ENCODE results near the gene EBF3. TPM values are rescaled to one million over a fixed set of nuclear protein-coding genes. Genes with fewer than 3 reads are reported as not detected.

The EBF3 gene
- total RNA-seq, 2 experiments from 2014 or later = not detected

DNA sequence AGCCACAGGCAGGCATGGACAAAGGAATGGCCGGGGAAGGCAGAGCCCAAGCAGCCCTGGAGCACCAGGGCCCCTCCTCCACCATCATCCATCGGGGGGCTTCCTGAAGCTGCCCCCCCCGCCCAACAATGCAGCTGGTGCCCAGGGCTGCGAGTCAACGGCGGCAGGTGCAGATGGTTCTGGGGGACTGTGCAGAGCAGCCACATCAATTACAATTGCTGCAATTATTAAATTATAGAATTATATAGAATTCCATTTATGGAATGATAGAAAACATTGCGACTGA is 28.3 kb downstream of the EBF3 start:
- CTCF ChIA-PET = no interaction called here

DNA sequence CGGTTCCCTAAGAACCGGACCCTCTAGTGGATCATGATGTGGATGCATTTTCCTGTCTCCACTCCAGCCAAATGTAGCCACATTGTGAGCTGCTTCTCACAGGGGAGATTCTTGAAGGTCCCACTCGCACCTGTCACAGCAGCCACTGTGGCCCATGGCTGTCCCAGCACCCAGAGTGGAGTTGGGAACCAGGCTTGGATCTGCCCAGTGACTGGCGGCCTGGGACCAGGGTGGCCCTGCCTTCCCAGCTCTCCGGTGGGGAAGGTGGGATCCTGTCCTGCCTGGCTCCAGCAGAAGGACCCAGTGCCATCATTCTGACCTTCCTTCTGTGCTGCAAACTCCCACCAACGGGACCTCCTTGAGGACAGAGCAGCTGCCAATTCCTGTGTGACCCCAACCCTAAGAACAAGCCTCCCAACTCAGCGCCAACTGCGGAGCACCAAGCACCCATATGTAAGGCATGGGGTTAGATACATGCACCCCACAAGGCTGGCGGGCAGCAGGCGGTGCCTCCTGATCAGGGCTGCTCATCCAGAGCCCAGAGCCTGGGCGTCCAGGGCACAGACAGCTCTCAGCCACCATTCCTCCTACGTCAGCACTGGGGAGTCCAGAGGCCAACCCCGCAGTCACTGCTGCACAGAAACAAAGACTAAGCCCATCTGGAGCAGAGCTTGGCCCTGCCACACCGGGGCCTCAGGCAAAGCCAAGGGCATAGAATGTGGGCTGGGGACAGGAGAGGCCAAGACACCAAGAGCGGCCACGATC is 28.8 kb downstream of the EBF3 start:
- CTCF ChIA-PET = no interaction called here
- Mint-ChIP-seq H3K27ac (no peak overlapping the region), H3K4me3 (no peak overlapping the region), H3K27me3 (peaks cover 2% of the 10 kb centered on the region), H3K36me3 (no peaks in the 10 kb centered on the region), H3K4me1 (ENCODE audit: low read depth) (no peaks in the 10 kb centered on the region), H3K9me3 (no peaks in the 10 kb centered on the region)
- intact Hi-C loops (cut with micrococcal nuclease) = no loop called here
- POLR2A ChIA-PET = no interaction called here
- DNase-seq = no peak

More for the DNA sequence above, 28.3 kb downstream of the EBF3 start:
- Mint-ChIP-seq H3K27ac (no peak overlapping the region), H3K4me3 (no peak overlapping the region), H3K27me3 (peaks cover 2% of the 10 kb centered on the region), H3K9me3 (no peaks in the 10 kb centered on the region), H3K4me1 (ENCODE audit: low read depth) (no peaks in the 10 kb centered on the region), H3K36me3 (no peaks in the 10 kb centered on the region)
- intact Hi-C loops (cut with micrococcal nuclease) = no loop called here
- POLR2A ChIA-PET = no interaction called here
- no peak for DNase-seq

DNA sequence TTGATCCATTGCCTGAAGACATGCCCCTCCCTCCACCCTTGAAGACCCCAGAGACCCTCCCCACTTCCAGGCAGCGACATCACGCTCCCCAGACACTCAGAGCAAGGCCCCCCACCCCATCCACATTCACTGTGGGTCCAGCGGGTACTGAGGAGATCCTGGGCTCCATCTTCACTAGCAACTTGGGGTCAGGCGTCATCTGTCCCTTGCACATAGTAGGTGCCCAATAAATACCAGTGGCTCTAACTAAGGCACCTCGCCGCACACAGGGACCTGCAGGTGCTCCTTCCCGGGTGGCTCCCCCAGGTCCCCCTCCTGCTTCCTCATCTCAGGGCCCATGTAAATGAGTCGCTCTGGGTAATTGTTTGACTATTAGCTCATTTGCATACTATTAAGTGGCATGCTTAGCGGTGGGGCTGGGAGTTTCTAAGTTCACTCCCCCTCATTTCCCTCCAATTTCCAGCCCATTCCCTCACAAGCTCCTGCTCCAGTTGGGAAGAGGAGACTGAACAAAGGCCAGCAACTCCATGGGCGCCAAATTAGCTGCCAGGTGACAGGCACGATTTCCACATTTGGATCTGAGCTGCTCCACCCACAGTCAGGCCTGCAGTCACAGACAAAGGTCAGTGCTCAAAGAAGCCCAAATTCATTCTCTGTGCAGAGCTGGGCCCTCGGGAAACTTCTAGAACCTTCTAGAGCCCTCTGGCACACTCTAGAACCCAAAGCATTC is 29.7 kb downstream of the EBF3 start:
- ChIA-PET CTCF (no interaction called here), POLR2A (no interaction called here)
- Mint-ChIP-seq H3K4me1 (ENCODE audit: low read depth) (no peaks in the 10 kb centered on the region), H3K27ac (no peak overlapping the region), H3K27me3 (no peaks in the 10 kb centered on the region), H3K4me3 (no peak overlapping the region), H3K36me3 (no peaks in the 10 kb centered on the region), H3K9me3 (no peaks in the 10 kb centered on the region)
- no peak for DNase-seq
- intact Hi-C loops (cut with micrococcal nuclease) = no loop called here

DNA sequence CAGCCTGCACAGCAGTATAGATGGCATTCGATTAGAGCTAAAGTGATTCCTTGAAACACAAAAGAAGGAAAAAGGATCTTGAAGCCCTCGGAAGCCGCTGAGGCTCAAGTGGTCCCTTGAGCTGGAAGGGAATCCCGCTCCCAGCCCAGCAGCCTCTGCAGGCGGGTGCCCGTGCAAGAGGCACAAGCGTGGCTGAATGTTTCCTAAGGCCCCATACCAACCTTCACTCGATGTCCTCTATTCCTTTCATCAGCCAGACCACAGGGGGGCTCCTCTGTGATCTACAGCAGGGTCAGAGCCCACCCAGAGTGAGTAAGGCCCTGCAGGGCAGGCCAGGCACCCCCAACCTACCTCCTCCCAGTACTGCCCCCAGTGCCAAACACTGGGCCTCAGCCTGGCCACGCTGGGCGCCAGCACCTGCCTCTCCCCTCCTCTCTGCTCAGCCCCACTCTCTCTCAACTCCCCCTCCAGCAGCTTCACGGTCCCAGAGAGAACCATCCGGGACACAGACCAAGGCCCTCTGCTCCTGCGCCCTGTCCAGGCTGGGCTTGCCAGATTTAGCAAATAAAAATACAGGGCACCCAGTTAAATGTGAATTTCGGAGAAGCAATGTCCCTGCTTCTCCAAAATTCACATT is 30.5 kb downstream of the EBF3 start:
- H3K9me3 Mint-ChIP-seq = no peaks in the 10 kb centered on the region
- H3K27ac Mint-ChIP-seq = no peak overlapping the region
- no peaks in the 10 kb centered on the region for H3K27me3 Mint-ChIP-seq
- intact Hi-C loops (cut with micrococcal nuclease) = no loop called here
- H3K36me3 Mint-ChIP-seq = no peaks in the 10 kb centered on the region
- no peaks in the 10 kb centered on the region for H3K4me1 Mint-ChIP-seq (ENCODE audit: low read depth)
- ChIA-PET POLR2A (no interaction called here), CTCF (no interaction called here)
- DNase-seq = no peak
- H3K4me3 Mint-ChIP-seq = no peak overlapping the region

DNA sequence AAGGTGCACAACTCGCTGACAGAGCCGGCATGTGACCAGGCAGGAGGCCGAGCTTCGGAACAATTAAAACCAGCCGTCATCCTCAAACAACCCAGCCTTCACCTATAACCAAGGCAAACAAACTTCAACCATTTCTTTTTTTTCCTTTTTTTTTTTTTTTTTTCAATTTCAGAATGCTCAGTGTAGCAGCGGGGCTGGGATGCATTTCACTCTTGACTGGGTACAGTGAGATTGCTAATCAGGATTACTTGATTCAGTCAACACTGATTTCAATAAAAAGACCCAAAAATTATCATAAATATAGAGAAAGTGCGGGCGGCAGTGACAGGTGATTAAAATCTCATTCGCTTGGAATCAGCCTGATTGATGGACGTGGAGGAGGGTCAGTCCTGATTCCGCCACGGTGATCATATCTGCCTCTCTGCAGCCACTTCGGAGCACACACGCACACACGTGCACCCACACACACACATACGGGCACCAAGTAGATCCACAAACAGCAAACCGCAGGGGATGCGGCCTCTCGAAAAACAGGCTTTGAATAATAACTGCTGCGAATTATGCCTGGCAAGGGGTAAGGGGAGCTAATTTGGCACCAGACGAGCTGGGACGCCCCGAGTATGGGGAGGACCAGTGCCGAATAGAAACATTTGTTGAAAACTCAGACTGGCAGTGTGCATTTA is 31.2 kb downstream of the EBF3 start:
- Mint-ChIP-seq H3K4me3 (no peak overlapping the region), H3K9me3 (no peaks in the 10 kb centered on the region), H3K4me1 (ENCODE audit: low read depth) (no peaks in the 10 kb centered on the region), H3K27me3 (no peaks in the 10 kb centered on the region), H3K27ac (no peak overlapping the region), H3K36me3 (no peaks in the 10 kb centered on the region)
- ChIA-PET CTCF (no interaction called here), POLR2A (no interaction called here)
- intact Hi-C loops (cut with micrococcal nuclease) = no loop called here
- no peak for DNase-seq

DNA sequence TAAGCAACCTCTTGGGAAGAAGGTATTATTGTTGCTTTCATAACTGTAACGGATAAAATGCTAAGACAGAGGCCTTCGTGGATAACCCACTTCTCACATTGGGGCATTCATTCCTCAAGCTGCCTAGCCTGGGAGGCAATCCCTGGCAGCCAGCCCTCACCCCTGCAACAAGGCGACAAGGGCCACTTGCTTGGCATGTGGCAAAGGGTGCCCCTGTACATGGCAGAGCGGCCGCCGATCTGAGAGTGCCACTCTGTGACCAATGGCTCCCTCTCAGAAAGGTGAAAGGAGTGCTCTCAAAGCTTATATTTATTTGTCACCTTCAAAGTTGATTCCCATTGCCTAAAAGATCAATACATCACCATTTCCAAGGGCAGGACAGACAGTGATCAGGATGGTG is 31.9 kb downstream of the EBF3 start:
- H3K4me1 Mint-ChIP-seq (ENCODE audit: low read depth) = no peaks in the 10 kb centered on the region
- no peaks in the 10 kb centered on the region for H3K9me3 Mint-ChIP-seq
- H3K4me3 Mint-ChIP-seq = no peak overlapping the region
- no peak overlapping the region for H3K27ac Mint-ChIP-seq
- H3K36me3 Mint-ChIP-seq = no peaks in the 10 kb centered on the region
- H3K27me3 Mint-ChIP-seq = no peaks in the 10 kb centered on the region
- no peak for DNase-seq
- ChIA-PET CTCF (no interaction called here), POLR2A (no interaction called here)
- intact Hi-C loops (cut with micrococcal nuclease) = no loop called here

DNA sequence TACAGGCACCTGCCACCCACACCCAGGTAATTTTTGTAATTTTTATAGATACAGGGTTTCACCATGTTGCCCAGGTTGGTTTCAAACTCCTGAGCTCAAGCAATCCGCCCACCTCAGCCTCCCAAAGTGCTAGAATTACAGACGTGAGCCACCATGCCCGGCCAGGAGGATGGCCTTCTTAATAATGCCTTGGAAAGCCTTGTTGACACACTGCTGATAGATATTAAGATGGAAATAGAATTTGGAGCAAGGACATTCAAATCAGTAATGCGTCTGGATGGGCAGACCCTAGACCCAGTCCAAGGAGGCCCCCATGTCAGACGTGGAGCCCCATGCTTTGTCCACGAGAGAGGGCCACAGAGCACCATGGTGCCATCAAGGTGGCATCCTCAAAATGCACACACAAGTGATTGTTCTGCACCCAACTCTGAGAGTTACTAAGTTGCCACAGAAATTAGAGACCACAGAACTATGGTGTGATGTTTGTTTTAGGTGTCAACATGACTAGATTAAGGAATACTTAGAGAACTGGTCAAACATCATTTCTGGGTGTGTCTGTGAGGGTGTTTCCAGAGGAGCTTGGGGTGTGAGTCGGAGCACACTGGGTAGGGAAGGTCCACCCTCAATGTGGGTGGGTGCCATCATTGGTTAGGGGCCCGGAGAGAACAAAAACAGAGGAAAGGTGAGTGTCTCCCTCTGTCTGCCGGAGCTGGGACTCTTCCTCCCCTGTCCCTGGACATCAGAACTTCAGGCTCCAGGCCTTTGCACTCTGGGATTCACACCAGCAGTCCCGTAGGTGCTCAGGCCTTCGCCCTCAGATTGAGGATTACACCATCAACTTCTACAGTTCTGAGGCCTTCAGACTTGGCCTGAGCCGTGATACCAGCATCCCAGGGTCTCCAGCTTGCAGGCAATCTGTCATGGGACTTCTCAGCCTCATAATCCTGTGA is 34.5 kb downstream of the EBF3 start:
- DNase-seq = no peak
- no peaks in the 10 kb centered on the region for H3K36me3 Mint-ChIP-seq
- CTCF ChIA-PET = no interaction called here

DNA sequence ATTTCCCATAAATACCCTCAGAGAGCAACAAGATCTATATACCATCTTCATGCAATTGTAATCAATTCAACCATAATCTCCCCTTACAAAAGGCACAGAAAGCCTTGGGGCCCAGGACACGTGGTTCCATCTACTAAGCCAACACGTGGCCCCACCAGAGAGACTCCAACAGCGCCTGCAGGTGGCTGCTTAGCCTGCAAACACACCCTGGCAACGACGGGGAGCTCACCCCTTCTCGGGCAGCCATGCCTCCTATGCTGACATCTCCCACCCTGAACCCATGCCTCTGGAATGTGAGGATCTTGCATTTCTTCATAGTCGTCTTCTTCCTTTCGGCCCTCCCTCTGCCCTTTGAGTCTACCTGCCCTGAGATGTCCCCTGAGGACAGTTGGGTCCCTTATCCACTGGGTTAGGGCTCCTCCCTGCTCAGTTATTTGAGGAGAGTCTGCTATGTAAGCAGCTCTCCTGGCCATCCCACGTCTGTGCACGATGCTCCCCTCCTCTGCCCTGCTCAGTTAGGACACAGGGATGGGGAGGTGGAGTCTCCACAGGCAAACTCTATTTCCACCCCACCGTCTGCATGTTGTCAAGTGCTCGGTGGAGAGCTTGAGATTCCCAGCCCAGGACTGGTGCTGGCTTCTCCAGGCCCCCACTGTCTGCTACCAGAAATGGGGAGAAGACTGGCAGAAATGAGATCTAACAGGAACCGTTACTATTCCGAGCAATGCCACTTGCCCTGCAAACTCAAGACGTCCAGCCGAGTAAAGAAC is 36.5 kb downstream of the EBF3 start:
- ChIA-PET POLR2A (no interaction called here), CTCF (no interaction called here)
- no peak overlapping the region for H3K4me3 Mint-ChIP-seq
- no peaks in the 10 kb centered on the region for H3K27me3 Mint-ChIP-seq
- intact Hi-C loops (cut with micrococcal nuclease) = no loop called here
- no peaks in the 10 kb centered on the region for H3K4me1 Mint-ChIP-seq (ENCODE audit: low read depth)
- H3K9me3 Mint-ChIP-seq = no peaks in the 10 kb centered on the region
- no peaks in the 10 kb centered on the region for H3K36me3 Mint-ChIP-seq
- H3K27ac Mint-ChIP-seq = no peak overlapping the region
- DNase-seq = no peak

More for the DNA sequence above, 34.5 kb downstream of the EBF3 start:
- POLR2A ChIA-PET = no interaction called here
- Mint-ChIP-seq H3K9me3 (no peaks in the 10 kb centered on the region), H3K27me3 (no peaks in the 10 kb centered on the region), H3K4me1 (ENCODE audit: low read depth) (no peaks in the 10 kb centered on the region), H3K4me3 (no peak overlapping the region), H3K27ac (no peak overlapping the region)
- intact Hi-C loops (cut with micrococcal nuclease) = no loop called here

DNA sequence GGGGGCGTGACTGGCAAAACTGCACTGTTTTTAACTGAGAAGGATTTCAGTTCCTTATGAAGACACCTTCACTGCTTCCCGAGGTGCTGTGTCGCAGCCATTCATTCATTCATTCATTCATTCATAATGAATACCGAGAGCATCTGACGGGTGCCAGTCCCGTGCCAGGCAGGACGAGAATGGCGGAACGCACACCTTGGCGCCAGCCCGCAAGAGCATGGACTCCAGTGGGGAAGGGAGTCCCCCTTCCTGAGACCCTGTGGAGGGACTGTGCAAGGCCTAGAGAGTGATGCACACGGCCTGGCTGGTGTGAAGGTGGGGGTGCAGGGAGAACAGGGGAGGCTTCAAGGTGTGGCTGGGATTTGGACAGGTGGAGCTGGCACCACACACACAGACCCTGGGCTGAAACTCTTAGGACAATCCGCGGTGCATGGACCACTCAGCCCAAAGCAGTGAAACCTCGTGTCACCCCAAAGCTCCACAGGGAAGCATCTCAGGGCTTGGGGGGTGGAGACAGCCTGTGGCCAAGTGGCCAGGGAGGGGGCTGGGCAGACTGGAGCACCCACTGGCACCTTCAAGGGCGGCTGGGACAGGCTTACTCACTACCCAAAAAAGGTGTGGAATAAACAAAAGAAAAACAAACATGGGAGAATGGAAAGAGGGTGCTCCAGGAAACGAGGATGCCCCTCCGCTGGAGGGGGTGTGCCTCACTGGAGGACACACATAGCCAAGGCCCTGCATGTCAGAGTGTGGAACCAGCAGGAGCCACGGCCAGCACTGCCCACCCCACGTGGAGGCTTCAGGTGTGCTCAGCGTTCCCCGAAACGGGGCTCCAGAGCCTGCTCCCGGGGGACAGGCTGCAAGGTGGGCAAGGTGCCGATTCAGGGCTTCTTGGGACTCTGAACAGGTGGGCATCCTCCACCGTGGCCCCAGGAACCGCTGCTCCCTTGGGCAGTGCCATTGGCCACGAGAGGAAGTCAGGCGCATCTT is 37.7 kb downstream of the EBF3 start:
- intact Hi-C loops (cut with micrococcal nuclease) = no loop called here
- Mint-ChIP-seq H3K4me1 (ENCODE audit: low read depth) (no peaks in the 10 kb centered on the region), H3K4me3 (no peak overlapping the region), H3K9me3 (no peaks in the 10 kb centered on the region), H3K27me3 (no peaks in the 10 kb centered on the region), H3K36me3 (no peaks in the 10 kb centered on the region), H3K27ac (no peak overlapping the region)
- CTCF ChIA-PET = no interaction called here
- POLR2A ChIA-PET = no interaction called here
- no peak for DNase-seq

DNA sequence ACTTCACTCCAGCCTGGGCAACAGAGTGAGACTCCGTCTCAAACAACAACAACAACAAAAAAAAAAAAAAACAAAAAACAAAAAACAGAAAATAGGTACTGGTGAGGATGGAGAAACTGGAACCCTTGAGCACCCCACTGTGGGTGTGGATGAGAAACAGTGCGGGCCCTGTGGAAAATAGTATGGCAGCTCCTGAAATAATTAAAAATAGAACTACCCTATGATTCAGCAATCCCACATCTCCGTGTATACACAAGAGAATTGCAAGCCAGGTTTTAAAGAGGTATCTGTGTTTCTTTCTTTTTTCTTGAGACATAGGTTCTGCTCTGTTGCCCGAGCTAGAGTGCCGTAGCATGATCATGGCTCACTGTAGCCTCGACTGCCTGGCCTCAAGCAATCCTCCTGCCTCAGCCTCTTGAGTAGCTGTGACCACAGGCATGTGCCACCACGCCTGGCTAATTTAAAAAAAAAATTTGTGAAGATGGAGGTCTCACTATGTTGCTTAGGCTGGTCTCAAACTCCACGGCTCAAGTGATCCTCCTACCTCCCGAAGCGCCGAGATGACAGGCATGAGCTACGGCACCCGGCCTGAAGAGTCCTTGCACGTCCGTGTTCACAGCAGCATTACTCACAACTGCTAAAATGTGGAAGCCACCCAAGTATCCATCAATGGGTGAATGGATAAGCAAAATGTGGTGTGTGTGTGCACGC is 39.5 kb downstream of the EBF3 start:
- H3K36me3 Mint-ChIP-seq = no peaks in the 10 kb centered on the region
- H3K27me3 Mint-ChIP-seq = no peaks in the 10 kb centered on the region
- intact Hi-C loops (cut with micrococcal nuclease) = no loop called here
- POLR2A ChIA-PET = no interaction called here
- CTCF ChIA-PET = no interaction called here
- no peaks in the 10 kb centered on the region for H3K9me3 Mint-ChIP-seq
- H3K4me1 Mint-ChIP-seq (ENCODE audit: low read depth) = no peaks in the 10 kb centered on the region
- no peak overlapping the region for H3K4me3 Mint-ChIP-seq
- no peak for DNase-seq
- no peak overlapping the region for H3K27ac Mint-ChIP-seq
